ENCODE data around the gene SPTBN4.

- TF ChIP-seq POLR2A (IDR thresholded peaks at IDR 0.05) (no peak), CTCF (IDR thresholded peaks at IDR 0.05) (no peak)
Measured at GRCh38 chr19:40499320-40499719, 32.5 kb downstream of the SPTBN4 start.

Data from upper lobe of left lung (tissue), 4 donors.